ENCODE results near the gene ZP1.

ZP1 gene

GRCh38 chr11:60869451-60869825 lies 2.1 kb downstream of the ZP1 start:
- no peak for DNase-seq (ENCODE audit: low read depth in 1 of 2, low spot score in 1 of 2)
- TF ChIP-seq JUND (IDR thresholded peaks at IDR 0.05; ENCODE audit: low read depth), result no peak
- in situ Hi-C loops (cut with HindIII; ENCODE audit: low pct_unique_long_range_greater_than_20kb, low sequenced_read_pairs), result no loop called here

GRCh38 chr11:60870276-60870675 lies 2.9 kb downstream of the ZP1 start:
- TF ChIP-seq JUND (IDR thresholded peaks at IDR 0.05; ENCODE audit: low read depth), result no peak
- DNase-seq (ENCODE audit: low read depth in 1 of 2, low spot score in 1 of 2), result no peak
- in situ Hi-C loops (cut with HindIII; ENCODE audit: low pct_unique_long_range_greater_than_20kb, low sequenced_read_pairs), result no loop called here

- TF ChIP-seq JUND (IDR thresholded peaks at IDR 0.05; ENCODE audit: low read depth), result no peak
- DNase-seq (ENCODE audit: low read depth in 1 of 2, low spot score in 1 of 2), result no peak
- in situ Hi-C loops (cut with HindIII; ENCODE audit: low pct_unique_long_range_greater_than_20kb, low sequenced_read_pairs), result no loop called here
Measured at GRCh38 chr11:60870733-60871377, 3.5 kb downstream of the ZP1 start.

GRCh38 chr11:60871378-60872061 lies 4.2 kb downstream of the ZP1 start:
- in situ Hi-C loops (cut with HindIII; ENCODE audit: low pct_unique_long_range_greater_than_20kb, low sequenced_read_pairs), result no loop called here
- no peak for TF ChIP-seq JUND (IDR thresholded peaks at IDR 0.05; ENCODE audit: low read depth)
- DNase-seq (ENCODE audit: low read depth in 1 of 2, low spot score in 1 of 2), result peak in 1 of 2 experiments; percentile 48

GRCh38 chr11:60872124-60872960 lies 5.0 kb downstream of the ZP1 start:
- in situ Hi-C loops (cut with HindIII; ENCODE audit: low pct_unique_long_range_greater_than_20kb, low sequenced_read_pairs), result no loop called here
- TF ChIP-seq JUND (IDR thresholded peaks at IDR 0.05; ENCODE audit: low read depth), result no peak
- no peak for DNase-seq (ENCODE audit: low read depth in 1 of 2, low spot score in 1 of 2)

GRCh38 chr11:60872961-60873524 lies 5.7 kb downstream of the ZP1 start:
- no peak for DNase-seq (ENCODE audit: low read depth in 1 of 2, low spot score in 1 of 2)
- TF ChIP-seq JUND (IDR thresholded peaks at IDR 0.05; ENCODE audit: low read depth), result no peak
- in situ Hi-C loops (cut with HindIII; ENCODE audit: low pct_unique_long_range_greater_than_20kb, low sequenced_read_pairs), result no loop called here

- in situ Hi-C loops (cut with HindIII; ENCODE audit: low pct_unique_long_range_greater_than_20kb, low sequenced_read_pairs), result no loop called here
- TF ChIP-seq JUND (IDR thresholded peaks at IDR 0.05; ENCODE audit: low read depth), result no peak
- no peak for DNase-seq (ENCODE audit: low read depth in 1 of 2, low spot score in 1 of 2)
Measured at GRCh38 chr11:60873533-60873932, 6.2 kb downstream of the ZP1 start.

- TF ChIP-seq JUND (IDR thresholded peaks at IDR 0.05; ENCODE audit: low read depth), result no peak
- in situ Hi-C loops (cut with HindIII; ENCODE audit: low pct_unique_long_range_greater_than_20kb, low sequenced_read_pairs), result no loop called here
- DNase-seq (ENCODE audit: low read depth in 1 of 2, low spot score in 1 of 2), result peak in 1 of 2 experiments; percentile 31
Measured at GRCh38 chr11:60874421-60875365, 7.4 kb downstream of the ZP1 start.

GRCh38 chr11:60875366-60876167 lies 8.2 kb downstream of the ZP1 start:
- no peak for DNase-seq (ENCODE audit: low read depth in 1 of 2, low spot score in 1 of 2)
- TF ChIP-seq JUND (IDR thresholded peaks at IDR 0.05; ENCODE audit: low read depth), result no peak
- in situ Hi-C loops (cut with HindIII; ENCODE audit: low pct_unique_long_range_greater_than_20kb, low sequenced_read_pairs), result no loop called here

- DNase-seq (ENCODE audit: low read depth in 1 of 2, low spot score in 1 of 2), result no peak
- no peak for TF ChIP-seq JUND (IDR thresholded peaks at IDR 0.05; ENCODE audit: low read depth)
- in situ Hi-C loops (cut with HindIII; ENCODE audit: low pct_unique_long_range_greater_than_20kb, low sequenced_read_pairs), result no loop called here
Measured at GRCh38 chr11:60876168-60876485, 8.8 kb downstream of the ZP1 start.
